Measurements from ENCODE around the gene FAM131A. TPM values are rescaled to one million over a fixed set of nuclear protein-coding genes. Genes with fewer than 3 reads are reported as not detected.

FAM131A gene
- total RNA-seq, 1 donor from 2014 or later = 17.4 TPM

GRCh38 chr3:184368586-184369183 lies 31.3 kb downstream of the FAM131A start:
- Mint-ChIP-seq H3K27ac (no peak overlapping the region), H3K9me3 (no peaks in the 10 kb centered on the region), H3K27me3 (ENCODE audit: low read depth) (peaks cover 4% of the 10 kb centered on the region), H3K4me1 (peaks cover 26% of the 10 kb centered on the region), H3K4me3 (no peak overlapping the region), H3K36me3 (peaks cover 22% of the 10 kb centered on the region)
- no peak for TF ChIP-seq CTCF (IDR thresholded peaks at IDR 0.05; ENCODE audit: unreplicated experiment)
- DNase-seq (ENCODE audit: low spot score in 2 of 2, unreplicated experiment in 2 of 2) = no peak

DNA sequence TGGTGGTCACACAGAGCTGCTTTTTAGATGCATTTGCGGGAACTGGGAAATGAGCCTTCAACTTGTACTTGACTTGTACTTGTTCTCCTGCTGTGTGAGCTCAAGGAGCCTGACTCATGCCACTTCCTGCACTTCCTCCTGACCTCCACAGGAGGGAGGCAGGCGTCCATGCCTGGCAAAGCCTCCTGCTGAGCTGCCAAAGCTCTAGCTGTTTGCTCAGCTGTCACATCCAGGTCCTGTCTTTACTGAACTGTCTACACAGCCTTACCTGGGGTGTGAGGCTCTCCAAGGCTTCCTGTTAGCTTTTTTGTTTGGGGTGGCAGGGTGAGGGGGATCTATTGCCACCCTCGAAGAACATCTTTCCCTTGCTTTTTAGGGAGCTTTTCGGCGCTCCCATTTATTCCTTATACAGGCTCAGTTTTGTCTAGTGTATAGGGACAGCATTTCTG lies 34.2 kb downstream of the FAM131A start:
- H3K27me3 Mint-ChIP-seq (ENCODE audit: low read depth) = peaks cover 20% of the 10 kb centered on the region
- TF ChIP-seq CTCF (IDR thresholded peaks at IDR 0.05; ENCODE audit: unreplicated experiment) = peak; percentile 79
- H3K4me1 Mint-ChIP-seq = peaks cover 13% of the 10 kb centered on the region
- H3K27ac Mint-ChIP-seq = no peak overlapping the region
- H3K36me3 Mint-ChIP-seq = peaks cover 14% of the 10 kb centered on the region
- no peak overlapping the region for H3K4me3 Mint-ChIP-seq
- DNase-seq (ENCODE audit: low spot score in 2 of 2, unreplicated experiment in 2 of 2) = peak in 1 of 2 experiments; percentile 73
- H3K9me3 Mint-ChIP-seq = no peaks in the 10 kb centered on the region

DNA sequence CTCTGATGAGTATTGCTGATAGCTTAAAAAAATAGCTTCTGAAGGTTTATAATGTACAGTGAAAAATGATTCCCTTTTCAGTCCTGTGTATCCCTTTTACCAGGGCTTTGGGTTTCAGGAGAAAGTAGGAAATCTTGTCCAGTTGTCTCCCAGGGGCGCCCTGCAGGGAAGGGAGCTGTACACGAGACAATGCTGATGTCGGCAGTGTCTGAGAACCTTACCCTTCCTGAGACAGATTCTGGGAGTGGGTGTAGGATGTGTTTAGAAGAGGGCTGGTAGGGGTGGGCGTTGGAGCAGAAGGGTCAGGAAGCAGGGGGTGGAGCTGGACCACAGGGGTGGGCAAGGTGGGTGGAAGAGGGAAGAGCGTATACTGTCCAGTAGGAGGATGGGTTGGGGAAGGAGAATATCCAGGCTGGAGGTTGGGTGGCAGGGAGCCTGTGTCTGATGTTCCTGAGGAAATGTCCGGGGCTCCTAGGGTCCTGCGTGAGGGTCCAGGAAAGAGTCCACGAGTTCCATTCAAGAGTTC lies 35.0 kb downstream of the FAM131A start:
- H3K4me3 Mint-ChIP-seq = no peak overlapping the region
- H3K27ac Mint-ChIP-seq = no peak overlapping the region
- H3K36me3 Mint-ChIP-seq = peaks cover 9% of the 10 kb centered on the region
- TF ChIP-seq CTCF (IDR thresholded peaks at IDR 0.05; ENCODE audit: unreplicated experiment) = no peak
- no peak for DNase-seq (ENCODE audit: low spot score in 2 of 2, unreplicated experiment in 2 of 2)
- peaks cover 20% of the 10 kb centered on the region for H3K27me3 Mint-ChIP-seq (ENCODE audit: low read depth)
- H3K9me3 Mint-ChIP-seq = no peaks in the 10 kb centered on the region
- peaks cover 10% of the 10 kb centered on the region for H3K4me1 Mint-ChIP-seq

DNA sequence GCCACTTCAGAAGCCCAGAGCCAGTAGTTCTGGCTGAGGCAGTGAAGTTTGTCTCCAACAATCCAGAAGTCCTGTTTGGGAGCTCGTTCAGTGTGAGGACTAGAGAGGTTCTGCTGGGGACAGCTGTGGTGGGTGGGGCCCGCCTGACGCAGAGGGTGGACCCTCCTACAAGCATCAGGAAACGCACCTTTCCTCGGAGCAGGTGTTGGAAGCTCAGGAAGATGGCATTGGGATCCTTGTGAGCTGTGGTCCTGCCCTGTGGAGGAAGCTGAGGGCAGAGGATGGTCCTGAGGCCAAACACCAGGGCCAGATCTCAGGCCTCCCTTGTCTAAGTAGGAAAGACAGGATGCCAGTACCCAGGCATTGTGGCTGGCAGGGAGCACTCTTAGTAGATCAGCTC lies 35.5 kb downstream of the FAM131A start:
- no peaks in the 10 kb centered on the region for H3K9me3 Mint-ChIP-seq
- TF ChIP-seq CTCF (IDR thresholded peaks at IDR 0.05; ENCODE audit: unreplicated experiment) = no peak
- H3K36me3 Mint-ChIP-seq = peaks cover 6% of the 10 kb centered on the region
- DNase-seq (ENCODE audit: low spot score in 2 of 2, unreplicated experiment in 2 of 2) = no peak
- H3K27ac Mint-ChIP-seq = no peak overlapping the region
- H3K27me3 Mint-ChIP-seq (ENCODE audit: low read depth) = peaks cover 20% of the 10 kb centered on the region
- H3K4me1 Mint-ChIP-seq = peaks cover 10% of the 10 kb centered on the region
- H3K4me3 Mint-ChIP-seq = no peak overlapping the region

DNA sequence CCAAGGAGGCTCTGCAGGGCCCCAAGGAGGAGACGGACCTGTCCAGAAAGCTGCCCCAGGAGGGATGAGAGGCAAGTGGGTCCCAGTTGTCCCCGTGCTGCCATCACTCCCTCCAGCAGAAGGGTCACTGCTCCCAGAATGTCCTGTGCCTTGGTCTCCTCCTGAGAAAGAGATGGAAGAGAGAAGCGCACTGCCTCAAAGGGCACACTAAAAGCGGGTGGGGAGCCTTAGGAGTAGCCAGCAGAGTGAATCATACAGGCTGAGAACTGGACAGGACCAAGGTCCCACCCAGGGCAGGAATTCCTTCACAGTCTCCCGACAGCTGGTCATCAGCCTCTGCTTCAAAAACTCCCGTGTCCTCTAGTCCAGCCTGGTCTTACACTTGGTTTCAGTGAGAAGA lies 36.0 kb downstream of the FAM131A start:
- no peak overlapping the region for H3K4me3 Mint-ChIP-seq
- peaks cover 11% of the 10 kb centered on the region for H3K4me1 Mint-ChIP-seq
- H3K36me3 Mint-ChIP-seq = peaks cover 4% of the 10 kb centered on the region
- no peak for DNase-seq (ENCODE audit: low spot score in 2 of 2, unreplicated experiment in 2 of 2)
- TF ChIP-seq CTCF (IDR thresholded peaks at IDR 0.05; ENCODE audit: unreplicated experiment) = no peak
- H3K27me3 Mint-ChIP-seq (ENCODE audit: low read depth) = peaks cover 21% of the 10 kb centered on the region
- no peak overlapping the region for H3K27ac Mint-ChIP-seq
- no peaks in the 10 kb centered on the region for H3K9me3 Mint-ChIP-seq

Data from mesothelial cell of epicardium (in vitro differentiated cells).